Umbilical cord (tissue), 2 donors: ENCODE results near the gene HOXA13. TPM values are rescaled to one million over a fixed set of nuclear protein-coding genes. Genes with fewer than 3 reads are reported as not detected.

Experiments
- DNase-seq: peaks from one replicate; pipeline ENCODE4 v3.0.0-alpha.2; 2015; ENCODE audit warnings: low spot score
- total RNA-seq: library from RNA; depleted of rRNA; stranded (reverse); fragments of >200 nt; gene quantifications from one replicate; pipeline ENCODE4 v1.2.3, GENCODE V29; 2014; ENCODE audit warnings: low replicate concordance; ENCODE audit not compliant: insufficient read depth

Gene HOXA13
- total RNA-seq = 15.6 TPM

GRCh38 chr7:27199849-27200760, at the start of gene HOXA13:
Gene HOXA13, minus strand, starts transcription at chr7:27200091. Its CDS starts 14 bp downstream, at chr7:27200077.
- peak; percentile 92 for DNase-seq

DNA sequence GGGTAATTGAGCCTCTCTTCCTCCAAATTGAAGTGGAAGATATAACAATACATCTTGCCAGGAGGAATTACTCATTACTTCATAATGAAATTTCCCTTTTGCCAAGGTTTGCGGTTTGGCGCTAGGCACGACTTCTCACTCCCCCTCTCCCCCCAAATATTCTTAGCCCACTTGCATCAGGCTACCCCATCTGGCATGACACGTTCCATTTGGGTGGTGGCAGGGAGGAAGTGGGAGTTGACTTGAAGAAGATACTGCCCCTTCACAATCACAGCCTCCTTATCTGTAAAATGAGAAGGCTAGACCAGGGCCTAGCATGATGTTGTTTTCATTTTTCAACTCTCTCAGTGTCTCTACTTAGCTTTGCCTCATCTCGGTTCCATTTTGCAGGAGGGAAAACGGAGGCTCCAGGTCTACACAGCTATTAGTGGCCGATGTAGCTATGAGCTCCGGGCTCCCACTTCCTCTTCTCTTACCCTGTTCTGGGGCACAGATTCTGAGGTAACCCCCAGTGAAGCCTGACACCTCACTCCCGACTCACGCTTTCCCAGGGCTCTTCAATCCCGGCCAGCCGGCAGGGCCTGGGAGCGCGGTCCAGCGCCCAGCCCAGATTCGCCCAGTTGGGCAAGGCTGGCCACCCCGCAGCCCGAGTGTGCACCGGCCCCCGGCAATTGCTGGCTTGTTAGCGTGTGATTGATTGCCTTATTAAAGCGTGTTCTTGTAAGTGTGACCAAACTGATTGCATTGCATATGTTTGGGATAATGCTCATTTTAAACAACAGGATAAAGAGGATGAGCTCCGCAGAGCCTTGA, 49.2 kb upstream of the HOXA13 start:
- no peak for DNase-seq

DNA sequence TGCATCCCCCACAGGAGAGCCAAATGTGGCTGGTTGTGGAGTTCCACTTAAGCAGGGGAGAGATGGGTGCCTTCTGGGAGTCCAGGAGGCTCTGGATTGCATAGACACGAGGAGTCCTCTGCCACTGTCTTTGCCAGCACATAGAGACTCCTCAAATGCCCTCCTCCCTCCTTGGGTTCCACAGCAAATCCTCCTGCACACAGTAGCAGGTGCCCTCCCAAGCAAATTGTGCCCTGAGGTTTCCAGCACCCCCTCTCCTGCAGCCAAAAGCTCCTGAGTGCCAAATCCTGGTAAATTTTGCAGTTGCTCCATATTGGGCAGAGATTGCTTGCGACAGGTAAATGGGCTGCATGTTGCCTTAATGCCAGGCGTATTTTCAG, 48.5 kb upstream of the HOXA13 start:
- no peak for DNase-seq

DNA sequence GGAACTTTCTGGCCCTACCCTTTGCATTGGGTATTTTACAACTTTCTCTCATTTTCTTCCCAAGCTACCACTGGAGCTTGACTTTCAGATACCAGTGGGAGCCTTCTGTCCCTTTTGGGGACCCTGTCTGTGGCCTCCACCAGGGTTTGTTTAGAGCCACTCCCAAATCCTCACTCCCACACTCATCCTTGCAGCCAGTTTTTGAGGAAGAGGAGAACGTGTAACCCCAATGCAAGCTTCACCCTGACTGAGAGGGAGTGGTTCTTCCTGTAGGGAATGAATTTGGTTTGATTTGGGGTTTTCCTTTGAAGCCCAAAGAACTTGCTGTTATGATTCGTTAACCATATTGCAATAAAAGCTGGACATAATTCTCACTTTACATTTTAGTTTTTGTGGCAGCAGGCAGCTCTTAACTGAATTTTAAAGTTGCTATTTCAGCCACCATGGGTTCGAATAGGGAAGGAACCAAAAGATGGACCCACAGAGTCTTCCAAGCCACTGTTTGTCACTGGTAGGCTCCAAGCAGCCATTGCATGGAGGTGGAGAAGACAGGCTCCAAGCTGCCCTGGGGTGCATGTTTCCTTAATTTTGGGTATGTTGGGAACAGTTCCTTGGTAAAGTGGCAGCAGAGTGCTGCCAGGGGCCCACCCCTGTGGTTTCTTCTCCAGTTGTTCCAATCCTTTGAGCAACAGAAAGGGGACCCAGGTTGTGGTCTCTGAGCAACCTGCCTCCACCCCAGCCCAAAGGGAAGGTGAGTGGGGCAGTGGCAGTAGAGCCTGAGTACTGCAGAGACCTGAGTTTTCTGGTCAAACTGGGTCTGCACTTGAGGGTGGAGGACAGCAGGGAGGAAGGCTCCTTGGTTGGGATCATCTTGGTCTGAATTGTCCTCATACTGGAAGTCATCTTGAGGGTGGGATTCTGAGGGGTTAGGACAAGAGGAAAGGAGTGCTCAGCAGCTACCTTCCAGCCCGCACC, 47.8 kb upstream of the HOXA13 start:
- DNase-seq = no peak

DNA sequence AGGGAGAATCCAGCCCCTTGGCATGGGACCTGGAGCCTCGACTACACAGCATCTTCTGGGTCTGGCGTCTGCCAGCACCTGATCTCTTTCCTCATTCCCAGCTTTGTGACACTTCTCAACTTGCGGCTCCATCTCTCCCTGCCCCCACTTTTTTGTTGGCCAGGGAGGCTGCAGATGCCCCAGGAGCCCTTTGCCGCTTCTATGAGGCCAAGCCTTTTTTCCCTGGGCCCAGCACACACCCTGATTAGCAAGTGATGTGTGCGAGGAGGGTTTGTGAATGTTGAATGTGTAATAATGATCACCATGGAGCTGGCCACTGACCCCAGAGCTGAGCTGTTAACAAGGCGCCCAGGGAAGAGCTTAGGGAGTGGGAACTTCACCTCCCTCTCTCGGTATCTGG, 47.1 kb upstream of the HOXA13 start:
- DNase-seq = no peak

DNA sequence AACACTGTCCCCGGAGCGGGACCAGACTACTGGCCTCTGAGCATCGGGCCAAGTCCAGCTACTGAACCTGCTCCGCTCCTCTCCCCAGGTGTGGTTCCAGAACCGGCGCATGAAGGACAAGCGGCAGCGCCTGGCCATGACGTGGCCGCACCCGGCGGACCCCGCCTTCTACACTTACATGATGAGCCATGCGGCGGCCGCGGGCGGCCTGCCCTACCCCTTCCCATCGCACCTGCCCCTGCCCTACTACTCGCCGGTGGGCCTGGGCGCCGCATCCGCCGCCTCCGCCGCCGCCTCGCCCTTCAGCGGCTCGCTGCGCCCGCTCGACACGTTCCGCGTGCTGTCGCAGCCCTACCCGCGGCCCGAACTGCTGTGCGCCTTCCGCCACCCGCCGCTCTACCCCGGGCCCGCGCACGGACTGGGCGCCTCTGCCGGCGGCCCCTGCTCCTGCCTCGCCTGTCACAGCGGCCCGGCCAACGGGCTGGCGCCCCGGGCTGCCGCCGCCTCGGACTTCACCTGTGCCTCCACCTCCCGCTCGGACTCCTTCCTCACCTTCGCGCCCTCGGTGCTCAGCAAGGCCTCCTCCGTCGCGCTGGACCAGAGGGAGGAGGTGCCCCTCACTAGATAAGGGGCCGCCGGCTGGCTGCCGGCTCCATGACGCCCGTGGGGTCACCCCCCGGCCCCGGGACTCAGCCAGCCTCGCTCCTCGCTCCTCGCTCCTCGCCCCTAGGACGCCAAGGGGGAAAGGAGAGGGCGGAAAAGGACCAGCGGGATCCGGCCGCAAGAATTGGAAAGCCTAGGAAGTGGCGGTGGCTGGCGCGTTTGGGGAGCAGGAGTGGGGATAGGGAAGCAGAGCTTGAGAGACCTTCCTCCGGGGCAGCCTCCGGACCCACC, 46.2 kb upstream of the HOXA13 start:
- DNase-seq = no peak

DNA sequence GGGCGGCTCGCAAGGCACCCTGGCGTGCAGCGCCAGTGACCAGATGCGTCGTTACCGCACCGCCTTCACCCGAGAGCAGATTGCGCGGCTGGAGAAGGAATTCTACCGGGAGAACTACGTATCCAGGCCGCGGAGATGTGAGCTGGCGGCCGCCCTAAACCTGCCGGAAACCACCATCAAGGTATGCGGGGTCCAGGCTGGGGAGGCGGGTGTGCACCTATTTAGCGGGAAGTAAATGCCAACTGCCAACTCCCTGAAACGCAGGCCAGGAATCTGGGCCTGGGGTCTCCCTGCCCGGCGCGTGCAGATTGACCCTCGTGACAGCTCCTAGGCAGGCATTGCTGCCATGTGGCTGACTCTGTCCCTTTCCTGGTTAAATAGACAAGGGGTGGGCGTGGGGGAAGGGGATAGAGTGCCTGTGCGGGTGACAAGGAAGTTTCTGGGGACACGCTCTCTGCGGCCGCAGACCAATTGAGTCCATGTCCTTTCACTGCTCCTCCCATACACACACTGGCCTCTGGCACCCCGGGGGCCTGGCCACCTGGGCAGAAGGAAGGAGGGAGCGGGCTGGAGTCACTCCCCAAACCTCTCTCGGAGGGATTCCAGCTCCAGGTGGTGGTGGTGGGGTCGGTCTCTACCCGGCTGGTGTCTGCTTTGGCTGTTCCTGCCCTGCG, 45.4 kb upstream of the HOXA13 start:
- no peak for DNase-seq

- no peak for DNase-seq
These were observed 44.7 kb upstream of the HOXA13 start for GRCh38 chr7:27244488-27245123.

- no peak for DNase-seq
These were observed 43.7 kb upstream of the HOXA13 start for GRCh38 chr7:27243340-27244163.

- no peak for DNase-seq
These were observed 42.9 kb upstream of the HOXA13 start, which contains the start of gene EVX1 for GRCh38 chr7:27242555-27243339. Gene EVX1, plus strand, starts transcription at chr7:27242802. Its CDS starts 229 bp downstream, at chr7:27243031.

DNA sequence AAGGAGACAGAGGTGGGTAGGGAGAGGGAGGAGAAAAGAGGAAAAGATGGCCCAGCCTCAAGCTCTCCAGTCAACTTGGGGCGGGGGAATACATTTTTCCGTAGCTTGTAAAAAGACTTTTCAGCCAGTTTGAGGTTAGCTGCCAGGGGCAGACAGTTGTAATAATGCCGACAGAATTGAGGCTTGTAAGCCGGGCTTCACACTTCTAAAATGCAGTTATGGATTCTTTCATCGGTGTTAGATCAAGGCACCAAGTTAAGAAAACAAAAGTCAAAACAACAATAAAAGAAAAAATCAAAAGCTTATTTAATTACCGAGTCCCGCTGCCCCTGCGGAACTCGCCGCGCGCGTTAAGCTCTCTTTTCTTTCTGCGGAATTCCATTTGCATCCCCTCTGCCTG, 42.3 kb upstream of the HOXA13 start:
- no peak for DNase-seq

DNA sequence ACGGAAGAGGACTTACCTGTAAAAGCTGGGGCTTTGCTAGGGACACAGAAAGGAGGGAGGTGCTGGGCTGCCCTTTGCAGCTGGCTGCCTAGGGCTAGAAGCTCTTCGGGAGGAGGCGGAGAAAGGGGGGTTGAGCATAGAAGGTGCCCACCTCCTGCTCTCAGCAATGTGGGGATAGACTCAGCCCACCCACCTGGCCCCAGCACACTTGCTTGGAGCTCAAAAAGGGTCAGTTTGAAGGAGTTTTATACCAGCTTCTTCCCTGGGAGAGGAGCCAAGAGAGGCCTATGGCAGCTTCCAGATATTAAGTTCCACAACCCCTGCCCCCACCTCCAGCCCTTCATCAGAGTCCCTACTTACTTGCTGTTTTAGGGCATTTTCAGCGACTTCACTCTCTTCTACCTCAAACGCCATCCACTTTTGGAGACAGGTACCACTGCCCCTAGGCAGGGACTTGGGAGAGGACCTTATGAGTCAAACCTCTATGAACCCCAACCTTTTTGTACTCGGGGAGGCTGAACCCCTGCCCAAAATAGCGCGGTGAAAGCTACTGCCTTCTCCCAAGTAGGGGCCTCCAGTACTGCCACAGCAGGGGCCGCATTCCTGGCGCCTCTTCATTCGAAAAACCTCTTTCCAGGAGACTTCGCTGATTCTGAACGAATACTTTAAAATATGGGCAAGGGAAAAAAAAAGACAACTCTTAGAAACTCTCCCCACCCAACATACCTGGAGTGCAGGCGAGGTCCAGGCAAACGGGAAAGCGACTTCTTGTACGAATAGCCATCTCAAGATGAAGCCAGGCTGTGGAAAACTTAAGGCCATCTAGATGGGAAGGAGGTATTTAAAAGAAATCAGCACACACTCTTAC, 41.5 kb upstream of the HOXA13 start:
- DNase-seq = no peak

- DNase-seq = no peak
These were observed 40.3 kb upstream of the HOXA13 start for GRCh38 chr7:27240015-27240731.

- DNase-seq = no peak
These were observed 39.6 kb upstream of the HOXA13 start for GRCh38 chr7:27239387-27240014.

- DNase-seq = no peak
These were observed 39.1 kb upstream of the HOXA13 start for GRCh38 chr7:27238979-27239386.
